Measurements from ENCODE around the gene TRIM15.

DNA sequence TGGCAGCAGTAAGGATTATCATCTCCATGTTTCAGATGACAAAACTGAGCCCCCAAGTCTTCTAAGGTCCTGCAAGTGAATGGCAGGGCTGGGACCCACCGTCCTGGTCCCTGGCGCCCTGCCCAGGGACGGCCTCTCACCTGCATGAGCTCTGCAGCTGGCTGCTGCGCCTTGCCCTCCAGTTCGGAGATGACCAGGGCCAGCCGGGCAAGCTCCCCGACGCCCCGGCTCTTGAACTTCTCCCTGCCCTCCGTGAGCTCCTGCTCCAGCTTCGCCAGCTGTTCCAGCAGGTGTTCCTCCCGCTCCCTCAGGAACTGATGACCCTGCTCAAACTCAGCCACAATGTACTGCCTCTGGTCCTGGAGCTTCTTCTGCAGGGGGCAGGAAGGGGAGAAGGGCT lies 33.0 kb downstream of the TRIM15 start:
- TF ChIP-seq POLR2A (IDR thresholded peaks at IDR 0.05) = no peak
- TF ChIP-seq, protein P1, sequence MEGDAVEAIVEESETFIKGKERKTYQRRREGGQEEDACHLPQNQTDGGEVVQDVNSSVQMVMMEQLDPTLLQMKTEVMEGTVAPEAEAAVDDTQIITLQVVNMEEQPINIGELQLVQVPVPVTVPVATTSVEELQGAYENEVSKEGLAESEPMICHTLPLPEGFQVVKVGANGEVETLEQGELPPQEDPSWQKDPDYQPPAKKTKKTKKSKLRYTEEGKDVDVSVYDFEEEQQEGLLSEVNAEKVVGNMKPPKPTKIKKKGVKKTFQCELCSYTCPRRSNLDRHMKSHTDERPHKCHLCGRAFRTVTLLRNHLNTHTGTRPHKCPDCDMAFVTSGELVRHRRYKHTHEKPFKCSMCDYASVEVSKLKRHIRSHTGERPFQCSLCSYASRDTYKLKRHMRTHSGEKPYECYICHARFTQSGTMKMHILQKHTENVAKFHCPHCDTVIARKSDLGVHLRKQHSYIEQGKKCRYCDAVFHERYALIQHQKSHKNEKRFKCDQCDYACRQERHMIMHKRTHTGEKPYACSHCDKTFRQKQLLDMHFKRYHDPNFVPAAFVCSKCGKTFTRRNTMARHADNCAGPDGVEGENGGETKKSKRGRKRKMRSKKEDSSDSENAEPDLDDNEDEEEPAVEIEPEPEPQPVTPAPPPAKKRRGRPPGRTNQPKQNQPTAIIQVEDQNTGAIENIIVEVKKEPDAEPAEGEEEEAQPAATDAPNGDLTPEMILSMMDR (IDR thresholded peaks at IDR 0.05) = no peak

Measured in tibial nerve (tissue), 3 donors.